Hepatocyte (in vitro differentiated cells): ENCODE results near the gene NFKBIA.

Experiments
- CTCF ChIP-seq: fragments of 200-600 bp; sonication (generic); IDR thresholded peaks from 2 replicates; pipeline ENCODE4 v1.5.1; 2016; ENCODE audit warnings: antibody characterized with exemption, mild to moderate bottlenecking; ENCODE audit not compliant: poor library complexity
- EZH2 ChIP-seq: fragments of 200-600 bp; sonication (generic); IDR thresholded peaks from 2 replicates; pipeline ENCODE4 v1.6.1; 2016; ENCODE audit warnings: antibody characterized with exemption, mild to moderate bottlenecking, borderline replicate concordance

- TF ChIP-seq CTCF, result no peak
- TF ChIP-seq EZH2, result no peak
These were observed 39.6 kb upstream of the NFKBIA start for GRCh38 chr14:35444104-35444503.
